GM21717 (cell line): ENCODE results near the gene NDC80.

ENCODE experiments used
- ATAC-seq: cut with Tn5 transposase; IDR thresholded peaks from one replicate; pipeline ENCODE4 v1.9.1; 2021; ENCODE audit warnings: mild to moderate bottlenecking, moderate library complexity; ENCODE audit not compliant: unreplicated experiment

The NDC80 gene

DNA sequence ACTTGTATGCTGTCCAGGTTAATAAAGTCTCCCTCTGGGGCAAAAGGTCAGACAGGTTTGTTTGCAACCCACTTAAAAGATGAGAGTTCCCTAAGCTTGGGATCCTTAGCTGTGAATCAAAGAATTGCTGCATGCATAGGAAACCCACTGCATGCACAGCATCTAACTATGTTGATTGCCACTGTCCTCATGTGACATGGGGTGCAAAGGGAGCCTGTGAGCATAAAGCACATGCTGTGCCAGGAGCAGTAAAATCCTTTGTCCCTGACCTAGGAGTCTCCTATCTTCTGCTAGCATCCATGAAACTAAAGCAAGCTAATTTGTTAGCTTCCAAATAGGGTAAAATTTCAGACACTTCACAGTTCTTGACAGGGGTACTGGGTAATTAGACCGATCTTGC is 13.8 kb upstream of the NDC80 start:
- ATAC-seq = no peak

DNA sequence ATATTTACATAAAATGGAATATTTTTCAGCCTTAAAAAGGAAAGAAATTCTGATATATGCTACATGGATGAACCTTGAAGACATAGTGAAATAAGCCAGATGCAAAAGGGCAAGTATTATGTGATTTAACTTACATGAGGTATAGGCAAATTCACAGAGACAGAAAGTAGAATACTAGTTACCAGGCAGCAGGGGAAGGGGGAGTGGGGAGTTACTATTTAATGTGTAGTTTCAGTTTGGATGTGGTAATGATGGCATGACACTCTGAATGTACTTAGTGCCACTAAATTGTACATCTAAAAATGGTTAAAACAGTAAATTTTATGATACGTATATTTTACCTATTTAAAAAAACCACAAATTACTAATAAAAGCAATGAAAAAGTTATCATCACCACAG is 12.1 kb upstream of the NDC80 start:
- no peak for ATAC-seq

- ATAC-seq = no peak
Observed at GRCh38 chr18:2564373-2564772, 7.0 kb upstream of the NDC80 start.

- ATAC-seq = no peak
Observed at GRCh38 chr18:2568129-2568528, 3.2 kb upstream of the NDC80 start.

DNA sequence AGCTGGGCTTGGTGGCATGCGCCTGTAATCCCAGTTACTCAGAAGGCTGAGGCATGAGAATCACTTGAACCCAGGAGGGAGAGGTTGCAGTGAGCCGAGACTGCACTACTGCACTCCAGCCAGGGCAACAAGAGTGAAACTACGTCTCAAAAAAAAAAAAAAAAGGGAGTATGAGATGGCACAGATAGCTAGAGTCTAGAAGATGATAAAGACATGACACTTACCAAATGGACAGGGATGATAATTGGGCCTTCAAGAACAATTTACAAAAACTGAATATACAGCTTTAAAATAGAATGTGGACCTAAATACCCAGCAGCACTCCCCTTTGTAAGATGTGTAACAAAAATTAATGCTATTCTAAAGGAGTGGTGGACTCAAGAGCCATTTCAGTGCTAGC is 2.8 kb upstream of the NDC80 start:
- ATAC-seq = no peak

- no peak for ATAC-seq
Observed at GRCh38 chr18:2569338-2570207, 1.8 kb upstream of the NDC80 start.

DNA sequence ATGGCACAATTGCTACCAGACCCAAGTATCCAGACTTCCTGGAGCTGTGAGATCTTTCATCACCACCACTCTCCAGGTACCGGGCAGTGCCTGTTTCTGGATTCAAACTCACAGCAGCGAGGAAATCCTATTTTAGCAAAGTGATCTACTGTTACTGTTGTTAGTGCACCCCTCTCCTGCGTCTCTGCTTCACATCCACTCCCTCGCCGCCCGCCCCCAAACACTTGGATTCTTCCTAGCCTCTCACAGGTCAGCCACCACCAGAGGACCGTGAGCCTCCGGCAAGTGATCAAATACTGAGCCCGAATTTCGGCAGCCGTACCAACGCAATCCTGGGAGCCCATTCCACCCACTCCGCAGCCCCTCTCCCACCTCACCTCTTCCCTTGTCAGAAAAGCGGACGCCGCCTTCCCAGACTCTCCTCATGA is 571 bp upstream of the NDC80 start:
- ATAC-seq = peak; percentile 50

- ATAC-seq = no peak
Observed at GRCh38 chr18:2572171-2572569, 813 bp downstream of the NDC80 start.

DNA sequence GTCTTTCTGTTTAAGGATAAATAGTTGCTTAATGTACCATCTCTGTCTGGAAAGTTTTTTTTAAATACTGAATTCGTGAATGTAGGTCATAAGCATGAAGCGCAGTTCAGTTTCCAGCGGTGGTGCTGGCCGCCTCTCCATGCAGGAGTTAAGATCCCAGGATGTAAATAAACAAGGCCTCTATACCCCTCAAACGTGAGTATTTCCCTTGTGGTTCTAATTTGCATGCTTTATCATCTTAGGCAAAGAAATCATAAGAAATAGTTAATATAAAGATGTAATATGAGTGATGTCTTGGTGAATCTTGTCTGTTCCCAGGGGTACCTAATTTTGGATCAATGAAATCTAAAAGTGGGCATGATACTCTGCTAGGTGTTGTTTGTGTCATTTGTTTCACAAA is 1.5 kb downstream of the NDC80 start:
- no peak for ATAC-seq

DNA sequence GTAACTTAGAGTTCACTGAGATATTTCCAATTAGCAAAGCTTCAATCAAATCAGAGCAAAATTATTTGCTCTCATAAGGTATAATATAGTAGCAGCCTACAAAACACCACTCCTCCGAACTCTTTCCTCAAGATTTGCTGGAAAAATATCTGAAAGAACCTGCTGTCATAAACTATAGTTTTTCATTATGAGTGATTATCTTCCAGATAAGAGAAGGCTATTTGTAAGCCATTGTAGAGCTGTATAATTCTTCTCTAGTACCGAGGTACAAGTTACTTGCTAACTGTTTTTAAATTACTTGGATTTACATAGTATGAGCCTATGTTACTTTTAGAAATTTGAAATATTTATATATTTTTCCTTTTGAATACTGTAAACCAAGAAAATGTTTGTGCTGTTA is 2.1 kb downstream of the NDC80 start:
- no peak for ATAC-seq

GRCh38 chr18:2587788-2588187 is 16.4 kb downstream of the NDC80 start:
- ATAC-seq = no peak

- no peak for ATAC-seq
Observed at GRCh38 chr18:2588666-2589344, 17.4 kb downstream of the NDC80 start.

- no peak for ATAC-seq
Observed at GRCh38 chr18:2589345-2590068, 18.1 kb downstream of the NDC80 start.

- ATAC-seq = no peak
Observed at GRCh38 chr18:2590303-2590702, 18.9 kb downstream of the NDC80 start.

- ATAC-seq = no peak
Observed at GRCh38 chr18:2597639-2598038, 26.3 kb downstream of the NDC80 start.

DNA sequence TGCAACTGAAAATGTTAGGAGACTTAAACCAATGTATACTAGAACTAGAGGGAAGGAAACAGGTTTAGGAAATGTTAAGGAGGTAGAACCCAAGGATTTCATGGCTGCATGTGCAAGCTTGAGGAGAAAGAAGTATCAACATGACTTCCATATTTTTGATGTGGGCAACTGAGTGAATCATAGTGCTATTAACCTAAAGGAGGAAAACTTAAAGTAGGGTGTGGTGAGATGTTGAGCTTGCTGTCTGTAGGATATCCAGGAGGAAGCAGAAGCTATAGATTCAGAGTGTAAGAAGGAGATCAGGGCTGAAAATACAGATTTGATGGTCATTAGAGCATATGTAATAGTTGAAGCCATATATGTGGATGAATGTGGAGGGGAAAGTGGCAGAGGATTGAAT is 31.5 kb downstream of the NDC80 start:
- no peak for ATAC-seq

DNA sequence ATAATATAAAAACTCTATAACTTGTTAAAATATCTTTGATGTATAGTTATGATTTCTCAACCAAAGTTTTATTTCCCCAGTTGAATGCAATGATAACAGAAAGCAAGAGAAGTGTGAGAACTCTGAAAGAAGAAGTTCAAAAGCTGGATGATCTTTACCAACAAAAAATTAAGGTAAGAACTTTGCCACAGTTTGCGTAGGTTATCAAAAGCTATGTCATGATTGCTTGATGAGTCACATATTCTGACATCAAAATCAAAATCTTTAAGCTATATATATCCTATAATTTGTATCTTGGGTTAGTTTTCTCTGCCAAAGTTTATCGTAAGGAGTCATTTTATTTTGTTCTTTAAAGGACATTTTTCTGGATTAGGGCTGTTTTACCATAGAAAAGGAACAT is 35.0 kb downstream of the NDC80 start:
- no peak for ATAC-seq

- ATAC-seq = no peak
Observed at GRCh38 chr18:2609604-2610003, 38.2 kb downstream of the NDC80 start.

DNA sequence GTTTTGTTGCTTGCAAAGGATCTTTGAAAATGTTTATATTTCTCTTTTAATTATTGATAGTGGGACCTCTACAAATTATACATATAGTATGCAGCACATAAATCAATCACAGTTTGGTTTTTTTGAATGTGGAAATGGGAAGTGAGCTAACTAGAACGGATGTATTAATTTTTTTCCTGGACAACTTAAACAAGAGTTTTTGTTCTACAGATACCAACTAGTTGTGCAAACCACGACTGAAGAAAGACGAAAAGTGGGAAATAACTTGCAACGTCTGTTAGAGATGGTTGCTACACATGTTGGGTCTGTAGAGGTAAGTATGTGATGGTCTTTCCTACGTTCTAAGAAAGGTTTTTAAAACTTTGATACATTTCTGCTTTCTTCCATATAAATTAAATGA is 39.2 kb downstream of the NDC80 start:
- ATAC-seq = no peak

DNA sequence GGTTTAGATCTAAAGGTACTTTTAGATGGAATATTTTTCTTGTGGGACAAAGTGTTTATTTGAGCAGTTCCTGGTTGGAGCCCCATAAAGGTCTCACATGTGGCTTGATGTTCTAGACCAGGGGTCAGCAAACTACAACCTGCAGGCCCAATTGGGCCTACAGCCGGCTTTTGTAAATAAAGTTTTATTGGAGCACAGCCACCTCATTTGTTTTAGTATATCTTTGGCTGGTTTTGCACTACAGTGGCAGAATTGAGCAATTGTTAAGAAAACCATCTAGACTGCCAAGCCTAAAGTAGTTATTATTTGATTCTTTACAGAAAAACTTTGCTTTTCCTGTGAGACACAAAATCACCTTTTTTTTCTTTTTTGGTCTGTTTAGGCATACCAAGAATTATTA is 41.6 kb downstream of the NDC80 start:
- no peak for ATAC-seq

DNA sequence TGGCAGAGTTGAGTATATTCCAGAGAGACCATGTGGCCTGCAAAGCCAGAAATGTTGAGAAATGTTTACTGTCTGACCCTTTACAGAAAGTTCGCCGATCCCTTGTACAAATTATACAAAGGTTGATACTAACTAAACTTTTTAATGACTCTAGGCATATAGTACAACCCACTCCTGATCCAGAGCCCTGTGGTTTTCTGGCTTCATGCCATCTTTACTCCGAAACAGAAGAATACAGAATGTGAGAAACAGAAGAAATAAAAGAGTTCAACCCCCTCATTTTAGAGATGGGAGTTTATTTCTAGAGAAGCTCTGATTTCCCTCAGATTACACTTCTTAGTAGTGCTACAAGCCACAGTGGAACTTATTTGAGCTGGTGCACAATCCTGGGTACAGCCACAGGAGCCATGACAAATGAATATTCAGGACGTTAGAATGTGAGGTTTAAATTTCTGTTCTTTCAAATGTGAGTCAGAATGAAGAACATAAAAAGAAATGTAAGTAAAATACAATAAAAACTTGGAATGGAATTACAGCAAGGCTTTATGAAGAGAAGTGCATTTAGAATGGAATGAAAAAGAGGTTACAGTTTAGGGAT is 46.1 kb downstream of the NDC80 start:
- ATAC-seq = no peak
